Liver (tissue), 3 donors: ENCODE data around the gene TRIP13.

Source experiments
- FOXA1 ChIP-seq: IDR thresholded peaks from 2 replicates; pipeline ENCODE4 v1.6.1; 2016; ENCODE audit warnings: antibody characterized with exemption
- FOXA2 ChIP-seq: IDR thresholded peaks from 2 replicates; pipeline ENCODE4 v1.6.1; 2016; ENCODE audit warnings: antibody characterized with exemption
- HNF4G ChIP-seq: IDR thresholded peaks from 2 replicates; pipeline ENCODE4 v1.6.1; 2016; ENCODE audit warnings: antibody characterized with exemption
- REST ChIP-seq: IDR thresholded peaks from 2 replicates; pipeline ENCODE4 v1.6.1; 2016; ENCODE audit warnings: antibody characterized with exemption, mild to moderate bottlenecking
- TF ChIP-seq, protein P1 (sequence below): fragments of 150-350 bp; IDR thresholded peaks from 2 replicates; pipeline ENCODE4 v1.5.1; 2017; ENCODE audit warnings: improper control_type of control experiment, low read depth, low read length; ENCODE audit not compliant: missing input control
- TF ChIP-seq, protein P2 (sequence below): IDR thresholded peaks from 2 replicates; pipeline ENCODE4 v1.6.1; 2016; ENCODE audit warnings: antibody characterized with exemption
- donor health status: healthy.
- donor health status: healthy.

DNA sequence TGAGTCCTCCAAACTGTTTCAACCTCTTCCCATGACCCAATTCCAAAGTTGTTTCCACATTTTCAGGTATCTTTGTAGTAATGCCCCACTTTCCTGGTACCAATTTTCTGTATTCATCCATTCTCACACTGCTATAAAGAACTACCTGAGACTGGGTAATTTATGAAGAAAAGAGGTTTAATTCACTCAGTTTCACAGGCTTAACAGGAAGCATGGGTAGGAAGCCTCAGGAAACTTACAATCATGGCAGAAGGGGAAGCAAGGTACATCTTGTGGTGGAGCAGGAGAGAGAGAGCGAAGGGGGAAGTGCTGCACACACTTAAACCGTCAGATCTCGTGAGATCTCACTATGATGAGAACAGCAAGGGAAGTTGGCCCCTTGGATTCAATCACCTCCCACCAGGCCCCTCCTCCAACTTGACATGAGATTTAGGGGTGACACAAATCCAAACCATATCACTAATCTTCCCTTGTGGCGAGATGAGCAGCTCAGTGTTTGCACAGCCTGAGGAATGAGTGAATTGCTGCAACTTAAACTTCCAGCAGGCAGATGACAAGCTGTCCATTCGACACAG is 42.9 kb downstream of the TRIP13 start:
- TF ChIP-seq HNF4G (no peak), REST (no peak), FOXA1 (no peak), FOXA2 (no peak)
- TF ChIP-seq, protein P1, sequence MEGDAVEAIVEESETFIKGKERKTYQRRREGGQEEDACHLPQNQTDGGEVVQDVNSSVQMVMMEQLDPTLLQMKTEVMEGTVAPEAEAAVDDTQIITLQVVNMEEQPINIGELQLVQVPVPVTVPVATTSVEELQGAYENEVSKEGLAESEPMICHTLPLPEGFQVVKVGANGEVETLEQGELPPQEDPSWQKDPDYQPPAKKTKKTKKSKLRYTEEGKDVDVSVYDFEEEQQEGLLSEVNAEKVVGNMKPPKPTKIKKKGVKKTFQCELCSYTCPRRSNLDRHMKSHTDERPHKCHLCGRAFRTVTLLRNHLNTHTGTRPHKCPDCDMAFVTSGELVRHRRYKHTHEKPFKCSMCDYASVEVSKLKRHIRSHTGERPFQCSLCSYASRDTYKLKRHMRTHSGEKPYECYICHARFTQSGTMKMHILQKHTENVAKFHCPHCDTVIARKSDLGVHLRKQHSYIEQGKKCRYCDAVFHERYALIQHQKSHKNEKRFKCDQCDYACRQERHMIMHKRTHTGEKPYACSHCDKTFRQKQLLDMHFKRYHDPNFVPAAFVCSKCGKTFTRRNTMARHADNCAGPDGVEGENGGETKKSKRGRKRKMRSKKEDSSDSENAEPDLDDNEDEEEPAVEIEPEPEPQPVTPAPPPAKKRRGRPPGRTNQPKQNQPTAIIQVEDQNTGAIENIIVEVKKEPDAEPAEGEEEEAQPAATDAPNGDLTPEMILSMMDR: no peak
- TF ChIP-seq, protein P2, sequence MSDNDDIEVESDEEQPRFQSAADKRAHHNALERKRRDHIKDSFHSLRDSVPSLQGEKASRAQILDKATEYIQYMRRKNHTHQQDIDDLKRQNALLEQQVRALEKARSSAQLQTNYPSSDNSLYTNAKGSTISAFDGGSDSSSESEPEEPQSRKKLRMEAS: no peak
